GM20000 (cell line): ENCODE data around the gene FAM81B.

Experiments
- DNase-seq: peaks from one replicate; pipeline ENCODE4 v3.0.0; 2012; ENCODE audit warnings: low spot score
- CTCF ChIP-seq: IDR thresholded peaks from 2 replicates; pipeline ENCODE4 v1.5.1; 2012; ENCODE audit warnings: mild to moderate bottlenecking, control low read depth; ENCODE audit errors: extremely low read depth, missing control alignments

FAM81B gene

GRCh38 chr5:95365302-95366095, 25.7 kb upstream of the FAM81B start:
- DNase-seq, result no peak
- no peak for TF ChIP-seq CTCF

GRCh38 chr5:95369782-95370181, 21.4 kb upstream of the FAM81B start:
- DNase-seq, result no peak
- no peak for TF ChIP-seq CTCF

GRCh38 chr5:95374061-95374460, 17.1 kb upstream of the FAM81B start:
- no peak for TF ChIP-seq CTCF
- no peak for DNase-seq

GRCh38 chr5:95375591-95375990, 15.6 kb upstream of the FAM81B start:
- no peak for TF ChIP-seq CTCF
- no peak for DNase-seq

GRCh38 chr5:95379133-95379532, 12.0 kb upstream of the FAM81B start:
- TF ChIP-seq CTCF, result no peak
- no peak for DNase-seq

GRCh38 chr5:95380103-95380628, 11.0 kb upstream of the FAM81B start:
- DNase-seq, result no peak
- TF ChIP-seq CTCF, result no peak

- no peak for TF ChIP-seq CTCF
Observed at GRCh38 chr5:95382801-95383200, 8.4 kb upstream of the FAM81B start.

More at GRCh38 chr5:95382801-95383200, 8.4 kb upstream of the FAM81B start:
- DNase-seq, result no peak
